ENCODE measurements around the gene KMT2D.
A peak's percentile ranks its signal among the peaks of the same experiment; 100 is the strongest.

Gene KMT2D

DNA sequence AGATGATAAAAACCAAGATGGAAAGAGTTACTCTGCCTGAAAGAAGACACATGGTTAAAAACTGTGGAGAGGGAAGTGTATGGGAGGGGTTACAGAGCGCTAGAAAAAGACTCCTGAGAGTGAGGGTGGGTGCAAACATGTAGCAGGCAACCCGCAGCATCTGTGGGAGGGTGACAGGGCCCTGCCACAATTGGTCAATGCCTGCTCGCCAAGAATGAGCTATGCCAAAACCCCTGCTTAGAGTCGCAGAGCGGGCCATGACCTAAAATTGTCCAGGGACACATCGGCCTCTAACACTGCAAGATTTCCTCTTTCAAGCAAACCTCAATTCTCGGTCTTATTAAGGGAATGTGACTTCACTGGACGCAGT, 42.7 kb downstream of the KMT2D start:
- Histone ChIP-seq H3F3A (ENCODE audit: low read depth) (peaks cover 10% of the 10 kb centered on the region), H2AFZ (ENCODE audit: low read length) (peak overlapping the region; percentile 86), H3K4me3 (ENCODE audit: low read length, poor library complexity, severe bottlenecking) (peak overlapping the region; percentile 91), H3K36me3 (ENCODE audit: insufficient read depth, low read length) (peaks cover 18% of the 10 kb centered on the region; the same call in 1 of the 2 replicates), H3K4me1 (ENCODE audit: insufficient read depth, low read length, poor library complexity, severe bottlenecking) (peaks cover 20% of the 10 kb centered on the region), H3K4me2 (ENCODE audit: low read depth, low read length, poor library complexity, severe bottlenecking) (peak overlapping the region; percentile 72), H3K79me2 (ENCODE audit: insufficient read depth, low read length) (0 out of 2 replicates have a peak, but pooled peaks cover 11% of the 10 kb centered on the region), H3K27me3 (ENCODE audit: insufficient read depth, low read length, poor library complexity, severe bottlenecking) (no peaks in the 10 kb centered on the region), H4K20me1 (ENCODE audit: insufficient read depth, low read length, poor library complexity, severe bottlenecking) (no peaks in the 10 kb centered on the region), H3K9me2 (replicated peaks; ENCODE audit: low read depth, low read length) (no peaks in the 10 kb centered on the region), H3K9me3 (ENCODE audit: insufficient read depth, low read depth, low read length) (no peaks in the 10 kb centered on the region), H3K9ac (ENCODE audit: low read depth, low read length, poor library complexity, severe bottlenecking) (peak overlapping the region; percentile 88)
- TF ChIP-seq, protein P1, sequence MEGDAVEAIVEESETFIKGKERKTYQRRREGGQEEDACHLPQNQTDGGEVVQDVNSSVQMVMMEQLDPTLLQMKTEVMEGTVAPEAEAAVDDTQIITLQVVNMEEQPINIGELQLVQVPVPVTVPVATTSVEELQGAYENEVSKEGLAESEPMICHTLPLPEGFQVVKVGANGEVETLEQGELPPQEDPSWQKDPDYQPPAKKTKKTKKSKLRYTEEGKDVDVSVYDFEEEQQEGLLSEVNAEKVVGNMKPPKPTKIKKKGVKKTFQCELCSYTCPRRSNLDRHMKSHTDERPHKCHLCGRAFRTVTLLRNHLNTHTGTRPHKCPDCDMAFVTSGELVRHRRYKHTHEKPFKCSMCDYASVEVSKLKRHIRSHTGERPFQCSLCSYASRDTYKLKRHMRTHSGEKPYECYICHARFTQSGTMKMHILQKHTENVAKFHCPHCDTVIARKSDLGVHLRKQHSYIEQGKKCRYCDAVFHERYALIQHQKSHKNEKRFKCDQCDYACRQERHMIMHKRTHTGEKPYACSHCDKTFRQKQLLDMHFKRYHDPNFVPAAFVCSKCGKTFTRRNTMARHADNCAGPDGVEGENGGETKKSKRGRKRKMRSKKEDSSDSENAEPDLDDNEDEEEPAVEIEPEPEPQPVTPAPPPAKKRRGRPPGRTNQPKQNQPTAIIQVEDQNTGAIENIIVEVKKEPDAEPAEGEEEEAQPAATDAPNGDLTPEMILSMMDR (conservative IDR thresholded peaks at IDR 0.05; ENCODE audit: low read length): no peak
- TF ChIP-seq EZH2phosphoT487 (IDR thresholded peaks at IDR 0.05; ENCODE audit: borderline replicate concordance): no peak

DNA sequence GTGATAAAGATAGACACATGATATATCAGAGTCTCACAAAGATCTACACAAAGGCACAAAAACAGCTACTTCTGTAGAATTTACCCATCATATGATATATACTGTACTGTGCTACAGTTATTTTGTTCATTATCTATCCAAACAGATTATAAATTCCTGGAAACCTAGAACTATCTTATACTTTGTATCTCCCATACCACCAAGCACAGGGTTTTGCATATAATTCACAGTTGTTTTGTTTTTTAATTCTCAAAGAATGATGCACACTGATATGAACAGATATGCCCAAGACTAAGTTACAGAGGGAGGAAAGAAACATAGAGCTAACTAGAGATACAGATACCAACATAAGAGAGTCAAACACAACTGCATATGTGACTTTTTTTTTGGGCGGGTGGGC, 45.4 kb downstream of the KMT2D start:
- Histone ChIP-seq H3K9me3 (ENCODE audit: insufficient read depth, low read depth, low read length) (no peaks in the 10 kb centered on the region), H3K79me2 (ENCODE audit: insufficient read depth, low read length) (0 out of 2 replicates have a peak, but pooled peaks cover 11% of the 10 kb centered on the region), H3K4me1 (ENCODE audit: insufficient read depth, low read length, poor library complexity, severe bottlenecking) (peaks cover 20% of the 10 kb centered on the region), H3F3A (ENCODE audit: low read depth) (peaks cover 10% of the 10 kb centered on the region), H3K4me3 (ENCODE audit: low read length, poor library complexity, severe bottlenecking) (no peak overlapping the region), H2AFZ (ENCODE audit: low read length) (no peak overlapping the region), H3K9me2 (replicated peaks; ENCODE audit: low read depth, low read length) (no peaks in the 10 kb centered on the region), H3K4me2 (ENCODE audit: low read depth, low read length, poor library complexity, severe bottlenecking) (no peak overlapping the region), H3K27me3 (ENCODE audit: insufficient read depth, low read length, poor library complexity, severe bottlenecking) (no peaks in the 10 kb centered on the region), H3K36me3 (ENCODE audit: insufficient read depth, low read length) (no peaks in the 10 kb centered on the region), H4K20me1 (ENCODE audit: insufficient read depth, low read length, poor library complexity, severe bottlenecking) (no peaks in the 10 kb centered on the region), H3K9ac (ENCODE audit: low read depth, low read length, poor library complexity, severe bottlenecking) (no peak overlapping the region)
- no peak for TF ChIP-seq EZH2phosphoT487 (IDR thresholded peaks at IDR 0.05; ENCODE audit: borderline replicate concordance)
- TF ChIP-seq, protein P1 (conservative IDR thresholded peaks at IDR 0.05; ENCODE audit: low read length): no peak

DNA sequence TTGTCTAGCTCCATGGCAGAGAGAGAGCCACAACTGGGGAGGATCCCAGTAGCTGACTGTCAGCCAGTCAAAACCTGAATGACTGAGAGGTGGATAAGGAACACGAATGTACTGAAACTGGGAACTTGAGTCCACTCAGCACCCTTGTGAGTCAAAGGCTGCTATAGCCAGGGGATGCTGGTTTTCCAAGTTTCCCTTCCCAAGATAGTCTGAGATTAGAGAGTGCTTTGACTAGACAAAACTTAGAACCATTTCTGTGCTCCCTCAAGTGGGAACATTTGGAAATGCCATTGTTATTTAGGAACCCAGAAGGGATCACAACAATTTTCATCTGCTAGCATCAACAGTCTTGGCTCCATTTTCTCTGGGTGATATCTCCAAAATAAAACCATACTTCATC, 46.0 kb downstream of the KMT2D start:
- no peaks in the 10 kb centered on the region for H4K20me1 ChIP-seq (ENCODE audit: insufficient read depth, low read length, poor library complexity, severe bottlenecking)
- H3K27me3 ChIP-seq (ENCODE audit: insufficient read depth, low read length, poor library complexity, severe bottlenecking): no peaks in the 10 kb centered on the region
- peaks cover 6% of the 10 kb centered on the region for H3F3A ChIP-seq (ENCODE audit: low read depth)
- H3K9me3 ChIP-seq (ENCODE audit: insufficient read depth, low read depth, low read length): no peaks in the 10 kb centered on the region
- H3K4me1 ChIP-seq (ENCODE audit: insufficient read depth, low read length, poor library complexity, severe bottlenecking): peaks cover 15% of the 10 kb centered on the region
- H2AFZ ChIP-seq (ENCODE audit: low read length): no peak overlapping the region
- no peak overlapping the region for H3K4me3 ChIP-seq (ENCODE audit: low read length, poor library complexity, severe bottlenecking)
- no peak overlapping the region for H3K9ac ChIP-seq (ENCODE audit: low read depth, low read length, poor library complexity, severe bottlenecking)
- H3K79me2 ChIP-seq (ENCODE audit: insufficient read depth, low read length): 0 out of 2 replicates have a peak, but pooled peaks cover 11% of the 10 kb centered on the region
- no peaks in the 10 kb centered on the region for H3K9me2 ChIP-seq (replicated peaks; ENCODE audit: low read depth, low read length)
- H3K4me2 ChIP-seq (ENCODE audit: low read depth, low read length, poor library complexity, severe bottlenecking): no peak overlapping the region
- no peak for TF ChIP-seq EZH2phosphoT487 (IDR thresholded peaks at IDR 0.05; ENCODE audit: borderline replicate concordance)
- TF ChIP-seq, protein P1 (conservative IDR thresholded peaks at IDR 0.05; ENCODE audit: low read length): 0 out of 2 replicates have a peak, but pooled peaks have one; percentile 9
- H3K36me3 ChIP-seq (ENCODE audit: insufficient read depth, low read length): no peaks in the 10 kb centered on the region

All from Loucy (cell line).